ENCODE measurements around the gene TMED10.
A peak's percentile ranks its signal among the peaks of the same experiment; 100 is the strongest.
"Not testable (repeated sequence)": the region's sequence is repeated elsewhere in the genome, so short reads cannot be mapped to it uniquely, and the experiment has no call there.

TMED10 gene

GRCh38 chr14:75188520-75189268, 12.3 kb upstream of the TMED10 start:
- no peak for DNase-seq

- no peak for DNase-seq
These were observed 11.7 kb upstream of the TMED10 start for GRCh38 chr14:75188086-75188485.

- DNase-seq: no peak
These were observed 10.5 kb upstream of the TMED10 start for GRCh38 chr14:75186953-75187352.

- DNase-seq: no peak
These were observed 9.0 kb upstream of the TMED10 start for GRCh38 chr14:75185251-75186040.

- DNase-seq: peak; percentile 44
These were observed 8.1 kb upstream of the TMED10 start for GRCh38 chr14:75184492-75184891.

GRCh38 chr14:75184039-75184438, 7.6 kb upstream of the TMED10 start:
- no peak for DNase-seq

GRCh38 chr14:75183225-75183624, 6.8 kb upstream of the TMED10 start:
- no peak for DNase-seq

- peak; percentile 79 for DNase-seq
These were observed 6.4 kb upstream of the TMED10 start for GRCh38 chr14:75182821-75183220.

- DNase-seq: not testable (repeated sequence)
These were observed 5.8 kb upstream of the TMED10 start for GRCh38 chr14:75182163-75182562.

GRCh38 chr14:75181293-75182062, 5.1 kb upstream of the TMED10 start:
- DNase-seq: no peak

- DNase-seq: no peak
These were observed 703 bp downstream of the TMED10 start for GRCh38 chr14:75175677-75176141.

- no peak for DNase-seq
These were observed 2.3 kb downstream of the TMED10 start for GRCh38 chr14:75174066-75174465.

- no peak for DNase-seq
These were observed 5.6 kb downstream of the TMED10 start for GRCh38 chr14:75170772-75171171.

- DNase-seq: no peak
These were observed 7.7 kb downstream of the TMED10 start for GRCh38 chr14:75168586-75169335.

GRCh38 chr14:75167325-75167724, 9.1 kb downstream of the TMED10 start:
- no peak for DNase-seq

- no peak for DNase-seq
These were observed 10.6 kb downstream of the TMED10 start for GRCh38 chr14:75165586-75166391.

GRCh38 chr14:75164809-75165208, 11.6 kb downstream of the TMED10 start:
- no peak for DNase-seq

GRCh38 chr14:75163677-75164076, 12.7 kb downstream of the TMED10 start:
- DNase-seq: no peak

GRCh38 chr14:75162631-75163030, 13.8 kb downstream of the TMED10 start:
- DNase-seq: no peak

GRCh38 chr14:75158843-75159614, 17.4 kb downstream of the TMED10 start:
- DNase-seq: no peak

- DNase-seq: no peak
These were observed 19.5 kb downstream of the TMED10 start for GRCh38 chr14:75156901-75157300.
